PC-9 (cell line): ENCODE results near the gene ZFR2.

Experiments
- EZH2 ChIP-seq: fragments of 200-600 bp; sonication (generic); IDR thresholded peaks from 2 replicates; pipeline ENCODE4 v1.8.0; 2017; ENCODE audit warnings: antibody characterized with exemption, low read depth
- TF ChIP-seq, protein P1 (sequence below): fragments of 200-600 bp; sonication (generic); conservative IDR thresholded peaks from 2 replicates; pipeline ENCODE4 v1.6.1; 2017; ENCODE audit warnings: mixed run types, antibody characterized with exemption, mild to moderate bottlenecking, moderate library complexity

GRCh38 chr19:3868770-3869456 lies at the start of gene ZFR2:
- TF ChIP-seq, protein P1, sequence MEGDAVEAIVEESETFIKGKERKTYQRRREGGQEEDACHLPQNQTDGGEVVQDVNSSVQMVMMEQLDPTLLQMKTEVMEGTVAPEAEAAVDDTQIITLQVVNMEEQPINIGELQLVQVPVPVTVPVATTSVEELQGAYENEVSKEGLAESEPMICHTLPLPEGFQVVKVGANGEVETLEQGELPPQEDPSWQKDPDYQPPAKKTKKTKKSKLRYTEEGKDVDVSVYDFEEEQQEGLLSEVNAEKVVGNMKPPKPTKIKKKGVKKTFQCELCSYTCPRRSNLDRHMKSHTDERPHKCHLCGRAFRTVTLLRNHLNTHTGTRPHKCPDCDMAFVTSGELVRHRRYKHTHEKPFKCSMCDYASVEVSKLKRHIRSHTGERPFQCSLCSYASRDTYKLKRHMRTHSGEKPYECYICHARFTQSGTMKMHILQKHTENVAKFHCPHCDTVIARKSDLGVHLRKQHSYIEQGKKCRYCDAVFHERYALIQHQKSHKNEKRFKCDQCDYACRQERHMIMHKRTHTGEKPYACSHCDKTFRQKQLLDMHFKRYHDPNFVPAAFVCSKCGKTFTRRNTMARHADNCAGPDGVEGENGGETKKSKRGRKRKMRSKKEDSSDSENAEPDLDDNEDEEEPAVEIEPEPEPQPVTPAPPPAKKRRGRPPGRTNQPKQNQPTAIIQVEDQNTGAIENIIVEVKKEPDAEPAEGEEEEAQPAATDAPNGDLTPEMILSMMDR = no peak
- no peak for TF ChIP-seq EZH2
